ENCODE measurements around the gene GART. TPM values are rescaled to one million over a fixed set of nuclear protein-coding genes. Genes with fewer than 3 reads are reported as not detected.

Gene GART
- polyA plus RNA-seq, 2 of the 4 experiments (the other 2 are of a cell fraction), result 42.3 to 70.2 TPM

GRCh38 chr21:33477066-33477465 is 64.9 kb downstream of the GART start:
- H3K4me3 ChIP-seq, result no peak overlapping the region
- no peak for DNase-seq (ENCODE audit: low read depth in 1 of 2, low spot score in 1 of 2)
- H3K9me3 ChIP-seq, result no peaks in the 10 kb centered on the region
- ChIA-PET POLR2A (no interaction called here), CTCF (interaction anchor here (0.7 kb wide), 1 partner anchor 14 kb away, joined by 3 read pairs; the partner anchor contains the start of gene DNAJC28)
- no peak for FAIRE-seq
- H3K27ac ChIP-seq, result no peak overlapping the region
- TF ChIP-seq SMC3 (IDR thresholded peaks at IDR 0.05) (no peak), CHD2 (IDR thresholded peaks at IDR 0.05; ENCODE audit: low read length, partially characterized antibody) (no peak), ZC3H11A (IDR thresholded peaks at IDR 0.05) (no peak), TP53 (CRISPR knock-in tag; IDR thresholded peaks at IDR 0.05) (no peak), HOXB5 (CRISPR knock-in tag; IDR thresholded peaks at IDR 0.05) (no peak), KDM1A (IDR thresholded peaks at IDR 0.05; ENCODE audit: low read depth) (no peak), CBX2 (IDR thresholded peaks at IDR 0.05; ENCODE audit: borderline replicate concordance, low read depth) (no peak), EP300 (IDR thresholded peaks at IDR 0.05) (no peak), ESRRA (IDR thresholded peaks at IDR 0.05; ENCODE audit: borderline replicate concordance, low read length) (no peak), EHMT2 (IDR thresholded peaks at IDR 0.05; ENCODE audit: low read depth) (no peak), MAX (IDR thresholded peaks at IDR 0.05) (no peak), NPAS2 (CRISPR knock-in tag; IDR thresholded peaks at IDR 0.05; ENCODE audit: borderline replicate concordance) (no peak), JUN (IDR thresholded peaks at IDR 0.05) (no peak), RARB (CRISPR knock-in tag; IDR thresholded peaks at IDR 0.05) (no peak), MAFK (IDR thresholded peaks at IDR 0.05; ENCODE audit: partially characterized antibody) (no peak), FOXS1 (CRISPR knock-in tag; IDR thresholded peaks at IDR 0.05) (no peak)
- TF ChIP-seq, protein P1, sequence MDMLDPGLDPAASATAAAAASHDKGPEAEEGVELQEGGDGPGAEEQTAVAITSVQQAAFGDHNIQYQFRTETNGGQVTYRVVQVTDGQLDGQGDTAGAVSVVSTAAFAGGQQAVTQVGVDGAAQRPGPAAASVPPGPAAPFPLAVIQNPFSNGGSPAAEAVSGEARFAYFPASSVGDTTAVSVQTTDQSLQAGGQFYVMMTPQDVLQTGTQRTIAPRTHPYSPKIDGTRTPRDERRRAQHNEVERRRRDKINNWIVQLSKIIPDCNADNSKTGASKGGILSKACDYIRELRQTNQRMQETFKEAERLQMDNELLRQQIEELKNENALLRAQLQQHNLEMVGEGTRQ (IDR thresholded peaks at IDR 0.05), result no peak
- TF ChIP-seq, protein P2, sequence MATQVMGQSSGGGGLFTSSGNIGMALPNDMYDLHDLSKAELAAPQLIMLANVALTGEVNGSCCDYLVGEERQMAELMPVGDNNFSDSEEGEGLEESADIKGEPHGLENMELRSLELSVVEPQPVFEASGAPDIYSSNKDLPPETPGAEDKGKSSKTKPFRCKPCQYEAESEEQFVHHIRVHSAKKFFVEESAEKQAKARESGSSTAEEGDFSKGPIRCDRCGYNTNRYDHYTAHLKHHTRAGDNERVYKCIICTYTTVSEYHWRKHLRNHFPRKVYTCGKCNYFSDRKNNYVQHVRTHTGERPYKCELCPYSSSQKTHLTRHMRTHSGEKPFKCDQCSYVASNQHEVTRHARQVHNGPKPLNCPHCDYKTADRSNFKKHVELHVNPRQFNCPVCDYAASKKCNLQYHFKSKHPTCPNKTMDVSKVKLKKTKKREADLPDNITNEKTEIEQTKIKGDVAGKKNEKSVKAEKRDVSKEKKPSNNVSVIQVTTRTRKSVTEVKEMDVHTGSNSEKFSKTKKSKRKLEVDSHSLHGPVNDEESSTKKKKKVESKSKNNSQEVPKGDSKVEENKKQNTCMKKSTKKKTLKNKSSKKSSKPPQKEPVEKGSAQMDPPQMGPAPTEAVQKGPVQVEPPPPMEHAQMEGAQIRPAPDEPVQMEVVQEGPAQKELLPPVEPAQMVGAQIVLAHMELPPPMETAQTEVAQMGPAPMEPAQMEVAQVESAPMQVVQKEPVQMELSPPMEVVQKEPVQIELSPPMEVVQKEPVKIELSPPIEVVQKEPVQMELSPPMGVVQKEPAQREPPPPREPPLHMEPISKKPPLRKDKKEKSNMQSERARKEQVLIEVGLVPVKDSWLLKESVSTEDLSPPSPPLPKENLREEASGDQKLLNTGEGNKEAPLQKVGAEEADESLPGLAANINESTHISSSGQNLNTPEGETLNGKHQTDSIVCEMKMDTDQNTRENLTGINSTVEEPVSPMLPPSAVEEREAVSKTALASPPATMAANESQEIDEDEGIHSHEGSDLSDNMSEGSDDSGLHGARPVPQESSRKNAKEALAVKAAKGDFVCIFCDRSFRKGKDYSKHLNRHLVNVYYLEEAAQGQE (IDR thresholded peaks at IDR 0.05), result no peak
- TF ChIP-seq, protein P3, sequence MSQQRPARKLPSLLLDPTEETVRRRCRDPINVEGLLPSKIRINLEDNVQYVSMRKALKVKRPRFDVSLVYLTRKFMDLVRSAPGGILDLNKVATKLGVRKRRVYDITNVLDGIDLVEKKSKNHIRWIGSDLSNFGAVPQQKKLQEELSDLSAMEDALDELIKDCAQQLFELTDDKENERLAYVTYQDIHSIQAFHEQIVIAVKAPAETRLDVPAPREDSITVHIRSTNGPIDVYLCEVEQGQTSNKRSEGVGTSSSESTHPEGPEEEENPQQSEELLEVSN (IDR thresholded peaks at IDR 0.05; ENCODE audit: borderline replicate concordance, low read depth), result no peak
- H3K4me1 ChIP-seq, result peaks cover 5% of the 10 kb centered on the region; the same call in 1 of the 3 replicates
- 98% methylated on average over 7 of the region's 7 CpGs for WGBS (ENCODE audit: missing lambda C conversion rate)
- no peak for ATAC-seq
- no peak overlapping the region for H3K4me2 ChIP-seq

GRCh38 chr21:33473344-33473743 is 68.6 kb downstream of the GART start:
- WGBS (ENCODE audit: missing lambda C conversion rate), result 86% methylated on average over 3 of the region's 3 CpGs
- POLR2A ChIA-PET, result no interaction called here
- Histone ChIP-seq H3K4me2 (no peak overlapping the region), H3K4me1 (peaks cover 2% of the 10 kb centered on the region; the same call in 1 of the 3 replicates), H3K27ac (no peak overlapping the region), H3K9me3 (no peaks in the 10 kb centered on the region), H3K4me3 (no peak overlapping the region)
- DNase-seq (ENCODE audit: low read depth in 1 of 2, low spot score in 1 of 2) (no peak), ATAC-seq (no peak), FAIRE-seq (no peak)
- TF ChIP-seq NFE2L2 (conservative IDR thresholded peaks at IDR 0.05; ENCODE audit: low read length), result no peak
- TF ChIP-seq RCOR1 (IDR thresholded peaks at IDR 0.05; ENCODE audit: low read depth, low read length), result no peak
- no peak for TF ChIP-seq CHD4 (IDR thresholded peaks at IDR 0.05; ENCODE audit: borderline replicate concordance)
- TF ChIP-seq ZFP36 (IDR thresholded peaks at IDR 0.05; ENCODE audit: borderline replicate concordance, partially characterized antibody), result no peak
- CTCF ChIA-PET, result interaction anchor here (0.6 kb wide), 2 partner anchors 38 to 439 kb away, joined by 3 to 4 read pairs; no protein-coding TSS in a partner anchor

Data from A549 (cell line).